ENCODE data around the gene MGMT.

Gene MGMT

DNA sequence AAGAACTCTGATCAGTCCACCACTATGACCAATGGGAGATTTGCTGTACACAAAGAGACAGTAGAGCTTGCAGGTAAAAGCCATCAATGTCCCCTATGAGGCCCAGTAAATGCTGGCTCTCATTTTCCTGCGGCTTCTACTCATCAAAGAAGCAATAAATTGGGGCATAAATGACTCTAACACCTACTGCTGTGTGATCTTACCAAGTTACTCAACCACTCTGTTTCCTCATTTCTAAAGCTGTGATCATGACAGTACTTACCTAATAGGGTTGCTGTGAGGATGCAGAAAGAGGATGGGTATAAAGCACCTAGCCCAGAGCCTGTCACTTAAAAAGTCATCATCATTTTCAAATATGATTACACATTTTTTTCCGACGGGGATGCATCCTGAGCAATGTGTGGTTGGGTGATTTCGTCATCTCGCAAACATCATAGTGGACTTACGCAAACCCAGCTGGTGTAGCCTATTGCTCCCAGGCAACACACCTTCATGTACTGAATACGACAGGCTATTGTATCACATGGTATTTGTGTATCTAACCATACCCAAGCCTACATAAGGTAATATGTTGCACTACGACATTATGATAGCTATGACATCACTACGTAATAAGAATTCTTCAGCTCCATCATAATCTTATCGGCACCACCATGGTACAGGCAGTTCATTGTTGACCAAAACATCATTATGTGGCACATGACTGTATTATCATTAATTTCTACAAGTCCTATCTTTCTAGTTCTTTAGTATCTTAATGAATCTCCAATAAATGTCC lies 7.1 kb upstream of the MGMT start:
- DNase-seq = no peak

DNA sequence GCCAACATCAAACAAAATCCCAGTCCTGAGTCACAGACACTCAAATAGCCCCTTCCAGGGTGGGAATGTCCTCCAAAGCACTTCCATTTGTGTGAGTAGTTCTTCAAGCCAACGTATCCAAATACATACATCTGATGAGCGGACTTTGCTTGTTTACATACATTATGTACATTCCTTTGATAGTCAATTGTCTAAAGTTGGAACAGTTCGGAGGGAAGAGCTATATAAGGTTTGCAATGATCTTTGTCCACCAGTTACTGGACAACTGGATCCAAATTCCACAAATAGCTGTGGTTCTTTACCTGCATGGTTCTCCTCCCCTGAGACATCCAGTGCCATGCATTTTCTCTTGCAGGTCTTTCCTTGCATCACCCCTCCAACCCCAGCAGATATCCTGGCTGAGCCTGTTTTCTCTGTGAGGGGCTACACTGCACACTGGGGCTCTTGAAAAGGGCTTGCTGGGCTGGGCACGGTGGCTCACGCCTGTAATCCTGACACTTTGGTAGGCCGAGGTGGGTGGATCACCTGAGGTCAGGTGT lies 4.7 kb upstream of the MGMT start:
- DNase-seq = no peak

DNA sequence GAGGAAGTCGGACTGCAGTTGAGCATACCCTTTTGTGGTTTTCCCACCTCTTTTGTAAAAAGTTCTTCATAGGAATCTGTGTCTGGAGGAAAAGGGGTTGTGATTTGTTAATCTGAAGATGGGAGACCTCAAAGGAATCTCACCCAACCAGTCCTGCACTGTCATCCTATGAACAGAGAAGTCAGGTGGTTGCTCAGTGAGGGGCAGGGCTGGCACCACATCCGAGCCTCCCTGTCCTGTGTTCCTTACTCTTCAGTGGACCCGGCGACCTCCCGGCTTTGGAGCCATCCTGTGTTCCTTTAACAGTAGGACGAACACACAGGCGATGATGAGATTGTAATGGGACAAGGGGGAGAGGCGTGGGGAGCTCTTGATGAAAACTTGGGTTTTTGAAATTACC lies 2.8 kb upstream of the MGMT start:
- DNase-seq = no peak

DNA sequence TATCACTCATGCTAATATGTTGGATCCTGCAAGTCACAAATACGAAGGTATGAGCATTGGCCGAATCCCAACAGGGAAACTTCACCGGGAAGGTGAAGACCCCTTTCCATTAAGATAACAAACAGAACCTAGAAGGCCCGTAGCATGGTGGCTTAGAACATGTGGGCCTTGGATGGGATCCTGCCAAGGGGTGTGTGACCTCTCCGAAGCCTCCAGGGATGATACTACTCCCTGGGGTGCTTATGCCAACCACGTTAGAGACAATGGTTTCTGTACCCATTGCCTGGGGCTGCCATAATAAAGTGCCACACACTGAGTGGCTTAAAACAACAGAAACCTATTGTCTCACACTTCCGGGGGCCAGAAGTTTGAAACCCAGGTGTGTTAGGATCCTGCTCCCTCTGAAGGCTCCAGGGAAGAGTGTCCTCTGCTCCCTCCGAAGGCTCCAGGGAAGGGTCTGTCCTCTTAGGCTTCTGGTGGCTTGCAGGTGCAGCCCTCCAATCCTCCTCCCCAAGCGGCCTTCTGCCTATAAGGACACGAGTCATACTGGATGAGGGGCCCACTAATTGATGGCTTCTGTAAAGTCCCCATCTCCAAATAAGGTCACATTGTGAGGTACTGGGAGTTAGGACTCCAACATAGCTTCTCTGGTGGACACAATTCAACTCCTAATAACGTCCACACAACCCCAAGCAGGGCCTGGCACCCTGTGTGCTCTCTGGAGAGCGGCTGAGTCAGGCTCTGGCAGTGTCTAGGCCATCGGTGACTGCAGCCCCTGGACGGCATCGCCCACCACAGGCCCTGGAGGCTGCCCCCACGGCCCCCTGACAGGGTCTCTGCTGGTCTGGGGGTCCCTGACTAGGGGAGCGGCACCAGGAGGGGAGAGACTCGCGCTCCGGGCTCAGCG lies 992 bp upstream of the MGMT start:
- no peak for DNase-seq

DNA sequence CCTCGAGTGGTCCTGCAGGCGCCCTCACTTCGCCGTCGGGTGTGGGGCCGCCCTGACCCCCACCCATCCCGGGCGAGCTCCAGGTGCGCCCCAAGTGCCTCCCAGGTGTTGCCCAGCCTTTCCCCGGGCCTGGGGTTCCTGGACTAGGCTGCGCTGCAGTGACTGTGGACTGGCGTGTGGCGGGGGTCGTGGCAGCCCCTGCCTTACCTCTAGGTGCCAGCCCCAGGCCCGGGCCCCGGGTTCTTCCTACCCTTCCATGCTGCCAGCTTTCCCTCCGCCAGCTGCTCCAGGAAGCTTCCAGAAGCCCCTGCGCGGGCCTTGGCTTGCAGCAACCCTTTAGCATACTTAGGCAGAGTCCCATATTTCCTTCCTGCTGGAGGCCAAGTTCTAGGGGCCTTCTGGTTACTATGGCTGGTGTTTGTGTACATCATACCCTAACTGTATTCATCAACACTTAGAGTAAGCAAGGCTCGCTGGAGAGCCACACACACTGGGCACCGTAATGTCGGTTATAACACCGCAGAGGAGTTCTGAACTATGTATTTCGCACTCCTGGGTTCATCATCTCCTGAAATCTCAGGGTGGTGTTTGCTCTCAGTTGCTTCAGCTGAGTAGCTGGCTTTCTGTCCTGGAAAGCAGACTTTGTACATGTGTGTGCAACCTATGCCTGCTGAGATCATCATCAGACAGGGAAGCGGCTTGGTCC lies 471 bp downstream of the MGMT start:
- no peak for DNase-seq

DNA sequence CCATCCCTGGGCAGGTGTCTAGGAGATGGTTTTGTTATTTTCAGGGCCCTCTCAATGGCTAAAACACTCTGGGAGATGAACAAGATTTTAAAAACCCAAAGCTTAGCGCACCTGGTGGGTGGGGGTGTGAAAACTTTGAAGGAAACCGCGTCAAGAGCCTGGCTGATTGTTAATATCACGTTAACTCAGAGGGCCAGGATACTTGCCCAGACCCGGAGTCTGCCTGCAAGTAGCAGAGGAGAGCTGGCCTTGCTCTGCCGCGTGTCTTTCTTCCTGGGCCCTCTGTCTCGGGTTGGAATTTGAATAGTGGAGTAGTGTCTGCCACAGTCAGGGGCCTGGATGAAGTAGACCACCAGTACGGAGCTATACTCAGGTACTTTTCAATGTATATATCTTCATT lies 1.1 kb downstream of the MGMT start:
- DNase-seq = no peak

DNA sequence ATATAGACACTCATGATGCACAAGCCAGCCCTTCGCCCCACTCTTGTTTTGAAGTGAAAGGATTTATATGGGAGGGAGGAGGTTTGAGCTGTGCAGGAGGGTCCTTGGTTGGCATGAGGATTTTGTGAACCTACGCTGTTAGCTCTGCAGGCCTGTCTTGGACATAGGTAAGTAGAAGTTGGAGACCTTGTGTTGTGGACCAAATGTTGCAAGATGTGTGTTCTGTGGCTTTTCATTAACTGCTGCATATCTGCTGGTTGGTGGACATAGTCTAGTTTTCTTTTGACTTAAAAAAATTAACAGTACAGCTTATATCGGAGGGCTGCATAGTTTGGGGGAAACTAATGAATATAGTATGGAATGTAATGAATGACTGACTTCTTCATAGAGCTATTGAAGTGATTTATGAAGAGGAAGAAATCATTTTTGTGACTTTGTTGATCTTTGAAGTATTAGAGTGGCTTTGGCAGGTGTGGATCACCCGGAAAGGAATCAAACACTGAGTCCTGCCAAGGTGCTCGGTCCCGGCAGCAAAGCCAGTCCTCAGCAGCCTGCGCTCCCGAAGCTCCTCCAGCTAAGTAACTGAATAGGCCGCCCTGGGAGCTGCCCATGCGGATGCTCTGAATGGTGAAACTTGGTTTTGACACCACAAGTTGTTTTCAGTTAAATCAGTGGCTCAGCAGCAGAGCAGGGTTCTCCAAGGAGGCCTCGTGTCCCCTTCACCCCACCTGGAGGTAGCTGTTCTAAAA lies 3.2 kb downstream of the MGMT start:
- no peak for DNase-seq

DNA sequence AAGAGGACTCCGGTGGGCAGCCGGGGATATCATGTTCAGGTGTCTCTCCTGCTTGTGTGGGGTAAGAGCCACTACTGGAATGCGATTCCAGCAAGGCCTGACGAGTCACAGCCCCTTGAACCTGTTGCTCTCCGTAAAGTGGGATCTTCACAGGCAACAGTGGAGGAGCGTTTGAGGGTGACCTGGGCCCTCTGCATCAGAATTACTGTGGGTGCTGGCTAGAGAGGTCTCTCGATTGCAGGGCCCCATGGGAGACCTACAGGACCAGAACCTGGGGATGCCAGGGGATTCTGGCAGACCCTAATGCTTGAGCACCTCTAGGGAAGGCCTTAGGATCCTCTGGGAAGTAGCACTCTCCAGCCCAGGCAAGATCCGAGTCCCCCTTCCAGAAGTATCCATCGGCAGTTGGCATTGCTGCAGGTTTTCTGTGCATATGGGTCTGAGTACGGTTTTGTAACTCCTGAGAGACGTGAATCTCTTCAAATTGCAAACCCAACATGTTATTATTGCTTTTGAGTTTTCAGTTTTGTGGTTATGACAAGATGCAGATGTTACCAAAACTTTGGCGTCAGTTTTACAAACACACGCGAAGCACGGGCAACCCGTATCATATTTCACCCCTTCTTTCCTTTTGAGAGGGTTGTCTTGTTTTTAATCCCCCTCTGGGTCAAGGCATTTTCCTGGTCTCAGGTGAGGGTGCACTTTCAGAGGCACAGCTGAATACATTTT lies 4.6 kb downstream of the MGMT start:
- no peak for DNase-seq

DNA sequence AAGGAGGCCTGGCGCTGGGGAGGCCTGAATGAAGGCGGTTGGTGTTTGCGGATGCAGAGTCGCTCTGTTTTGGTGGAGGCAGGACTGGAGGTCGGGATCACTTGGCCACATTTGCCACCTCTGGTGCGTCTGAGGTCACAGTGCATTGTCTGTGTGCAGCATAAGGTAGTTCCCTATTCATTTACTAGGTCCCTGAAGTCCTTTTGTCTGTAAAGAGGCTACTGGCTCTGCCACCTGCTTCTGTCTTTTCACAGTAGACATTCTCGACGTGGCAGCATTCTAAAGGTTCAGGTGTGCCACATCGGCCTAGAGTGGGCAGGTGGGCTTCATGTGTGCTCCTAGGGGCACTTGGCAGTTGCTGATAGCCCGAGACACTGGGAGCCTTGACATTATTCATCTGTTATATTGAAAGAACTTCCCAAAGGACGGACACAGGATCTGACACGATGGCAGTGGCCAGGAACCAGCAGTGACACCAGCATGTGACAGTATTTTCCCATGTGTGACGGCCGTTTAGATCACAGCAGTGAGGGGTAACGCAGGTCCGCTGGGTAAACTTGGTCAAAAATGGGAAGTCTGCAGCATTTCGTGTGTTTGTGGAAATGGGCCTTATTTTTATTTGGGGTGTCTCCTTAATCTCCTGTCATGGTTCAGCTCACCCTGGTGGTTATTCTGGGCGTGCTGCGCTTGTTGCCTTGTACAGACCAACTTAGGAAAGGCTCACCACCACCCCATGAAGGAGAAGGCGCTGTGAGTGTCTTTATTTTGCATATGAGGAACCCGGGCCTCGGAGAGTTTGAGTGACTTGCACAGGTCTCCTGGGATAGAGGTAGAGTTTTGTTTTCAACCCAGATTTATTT lies 5.9 kb downstream of the MGMT start:
- no peak for DNase-seq

DNA sequence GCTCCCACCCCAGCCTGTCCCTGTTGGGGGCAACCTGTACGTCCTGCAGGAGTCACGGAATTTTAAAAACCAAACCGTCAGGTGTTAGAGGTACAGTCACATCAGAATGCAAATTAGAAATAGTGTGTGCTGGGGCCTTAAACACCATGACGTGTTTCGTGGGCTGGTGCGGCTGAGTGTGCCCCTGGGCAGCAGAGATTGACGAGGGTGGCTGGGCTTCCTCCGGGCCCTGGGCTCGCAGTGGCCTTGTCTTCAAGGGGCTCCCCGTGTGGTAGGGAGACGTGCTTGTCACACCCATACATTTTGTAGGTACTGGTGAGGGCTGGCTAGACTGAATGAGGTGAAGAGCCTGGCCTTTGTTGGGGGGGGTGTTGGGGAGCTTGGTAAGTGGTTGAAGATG lies 7.6 kb downstream of the MGMT start:
- no peak for DNase-seq

DNA sequence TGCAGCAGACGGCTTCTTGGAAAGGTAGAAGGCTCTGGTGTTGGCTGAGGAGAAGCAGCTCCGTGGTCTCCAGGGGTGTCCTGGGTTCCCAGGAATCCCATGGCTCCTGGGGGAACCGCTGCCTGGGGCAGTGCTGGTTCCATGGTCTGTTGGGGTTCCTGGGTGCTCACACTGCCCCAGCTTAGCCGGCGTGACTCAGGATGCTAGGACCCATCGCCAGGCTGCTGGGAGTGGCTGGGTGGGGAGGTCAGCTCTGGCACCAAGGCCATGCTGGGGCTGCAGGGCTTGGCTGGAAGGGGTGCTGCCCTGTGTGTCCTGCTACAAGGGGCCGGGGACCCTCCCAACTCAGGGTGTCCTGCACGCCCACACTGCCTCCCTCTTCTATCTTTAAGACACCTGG lies 9.4 kb downstream of the MGMT start:
- no peak for DNase-seq

DNA sequence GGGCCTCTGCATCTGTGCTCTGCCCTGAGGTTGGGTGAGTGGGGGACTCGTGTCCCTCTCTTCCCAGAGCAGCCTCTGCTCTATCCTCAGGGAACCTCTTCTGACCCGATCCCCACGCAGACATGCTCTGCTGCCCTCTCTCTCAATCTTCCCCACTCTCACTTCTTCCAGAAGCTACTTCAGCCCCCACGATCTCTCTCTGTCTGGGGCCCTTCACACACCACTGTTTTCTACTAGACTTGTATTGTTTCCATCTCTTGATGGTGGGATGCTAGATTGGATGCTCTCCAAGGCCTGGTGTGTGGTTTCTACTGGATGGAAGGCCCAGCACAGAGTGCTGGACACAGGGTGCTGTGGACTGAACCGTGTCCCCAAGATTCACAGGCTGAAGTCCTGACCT lies 10.0 kb downstream of the MGMT start:
- no peak for DNase-seq

DNA sequence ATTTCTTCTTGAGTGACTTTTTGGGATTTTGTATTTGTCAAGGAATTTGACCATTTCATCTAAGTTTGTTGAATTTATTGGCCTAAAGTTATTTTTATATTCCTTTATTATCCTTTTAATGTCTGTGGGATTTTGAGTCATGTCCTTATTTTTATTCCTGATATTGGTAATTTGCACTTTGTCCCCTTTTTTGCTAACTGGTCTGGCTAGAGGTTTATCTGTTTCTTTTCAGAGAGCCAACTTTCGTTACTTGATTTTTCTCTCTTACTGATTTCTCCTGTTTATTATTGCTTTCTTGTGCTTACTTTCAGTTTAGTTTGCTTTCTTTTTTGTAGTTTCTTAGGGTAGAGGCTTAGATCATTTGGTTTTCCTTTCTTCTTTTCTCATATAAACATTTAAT lies 14.6 kb downstream of the MGMT start:
- no peak for DNase-seq

DNA sequence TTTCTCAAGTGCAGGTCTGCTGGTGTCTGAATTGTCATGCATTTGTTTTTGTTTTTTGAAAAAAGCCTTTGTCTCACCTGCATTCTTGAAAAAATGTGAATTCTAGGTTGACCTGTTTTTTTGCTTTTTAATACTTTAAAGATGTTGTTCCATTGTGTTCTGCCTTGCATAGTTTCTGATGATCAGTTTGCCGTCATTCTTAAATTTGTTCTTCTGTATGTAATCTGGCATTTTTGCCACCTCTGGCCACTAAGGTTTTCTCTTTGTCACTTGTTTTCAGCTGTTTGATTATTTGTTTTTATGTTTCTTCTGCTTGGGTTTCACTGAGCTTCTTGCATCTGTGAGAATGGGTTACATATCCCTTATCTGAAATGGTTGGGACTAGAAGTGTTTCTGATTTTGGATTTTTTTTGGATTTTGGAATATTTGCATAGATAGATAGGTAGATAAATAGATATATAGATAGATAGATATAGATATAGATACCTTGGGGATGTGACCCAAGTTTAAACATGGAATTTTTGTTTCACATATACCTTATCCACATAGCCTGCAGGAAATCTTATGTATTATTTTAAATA lies 16.5 kb downstream of the MGMT start:
- DNase-seq = no peak

DNA sequence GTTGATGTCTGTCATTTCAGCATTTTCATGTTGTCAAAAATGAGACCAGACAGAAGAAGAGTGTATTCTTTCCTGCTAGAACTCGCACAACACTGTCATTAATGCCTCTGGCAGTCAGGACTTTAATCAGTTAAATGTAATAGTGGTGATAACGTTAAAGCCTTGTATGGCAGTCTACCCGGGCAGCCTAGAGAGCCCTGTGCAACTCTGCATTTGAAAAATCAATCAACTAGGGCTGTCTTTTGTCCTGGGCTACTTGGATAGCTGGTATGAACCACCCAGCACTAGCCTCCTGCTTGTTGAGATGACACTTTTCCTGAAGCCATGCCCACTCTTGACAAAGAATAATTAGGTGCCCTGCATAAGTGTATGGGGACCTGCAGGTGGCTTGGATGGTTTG lies 19.8 kb downstream of the MGMT start:
- no peak for DNase-seq

DNA sequence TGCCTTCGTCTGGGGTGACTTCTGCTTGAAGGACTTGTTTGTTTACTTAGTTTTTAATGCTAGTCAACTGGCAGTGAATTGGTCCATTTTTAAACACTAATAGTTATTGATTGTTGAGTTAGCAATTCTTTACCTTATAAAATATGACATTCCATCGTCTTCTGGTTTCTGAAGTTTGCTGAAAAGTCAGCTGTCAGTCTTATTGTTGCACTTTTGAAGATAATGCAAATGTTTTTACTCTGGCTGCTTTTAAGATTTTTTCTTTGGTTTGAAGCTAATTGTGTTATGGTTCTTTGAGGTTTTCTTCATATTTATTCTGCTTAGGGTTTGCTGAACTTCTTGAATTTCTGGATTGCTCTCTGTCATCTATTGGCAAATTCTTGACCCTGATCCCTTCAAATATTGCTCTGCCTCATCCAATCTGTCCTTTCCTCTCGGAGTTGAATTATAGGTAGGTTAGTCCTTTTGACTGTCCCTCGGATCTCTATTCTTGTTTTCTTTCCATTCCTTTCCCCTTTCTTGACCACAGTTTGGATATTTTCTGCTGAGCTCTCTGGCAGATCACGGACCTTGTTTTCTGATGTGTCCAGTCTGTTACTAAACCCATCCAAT lies 24.2 kb downstream of the MGMT start:
- no peak for DNase-seq

DNA sequence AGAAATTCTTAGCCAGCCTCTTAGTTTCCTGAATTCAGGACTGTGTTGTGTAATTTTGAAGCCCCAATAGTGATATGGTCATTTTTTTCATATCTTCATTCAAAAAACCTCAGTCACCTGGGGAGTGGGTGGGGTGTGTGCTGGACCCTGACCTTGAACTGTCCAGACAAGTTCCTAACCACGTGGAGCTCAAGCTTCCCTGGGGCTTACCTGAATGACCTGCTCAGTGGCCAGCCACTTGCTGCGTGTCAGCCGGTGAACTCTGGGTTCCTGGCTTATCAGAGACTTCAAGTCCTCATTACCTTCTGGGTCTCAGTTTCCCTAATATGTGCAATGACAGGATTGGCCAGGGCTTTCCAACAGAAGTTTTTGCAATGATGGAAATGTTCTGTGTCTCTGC lies 27.1 kb downstream of the MGMT start:
- DNase-seq = no peak

DNA sequence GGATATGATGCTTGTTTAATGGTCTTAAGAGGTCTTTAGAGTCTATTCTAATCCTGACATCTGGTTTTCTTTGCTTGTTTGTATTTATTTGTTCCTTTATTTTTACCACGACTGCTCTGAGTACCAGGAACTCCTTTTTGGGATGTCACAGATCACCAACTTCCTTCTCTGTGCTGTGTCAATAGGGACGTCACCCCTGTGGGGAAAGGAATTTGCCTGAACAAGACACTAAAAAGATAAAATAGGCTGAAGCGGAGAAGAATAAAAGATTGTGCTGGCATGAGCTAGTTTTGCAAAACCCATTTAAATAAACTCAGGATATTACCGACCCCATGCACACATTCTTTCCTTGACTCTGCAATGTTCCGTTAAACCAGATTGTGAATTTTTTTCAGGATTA lies 27.7 kb downstream of the MGMT start:
- no peak for DNase-seq

DNA sequence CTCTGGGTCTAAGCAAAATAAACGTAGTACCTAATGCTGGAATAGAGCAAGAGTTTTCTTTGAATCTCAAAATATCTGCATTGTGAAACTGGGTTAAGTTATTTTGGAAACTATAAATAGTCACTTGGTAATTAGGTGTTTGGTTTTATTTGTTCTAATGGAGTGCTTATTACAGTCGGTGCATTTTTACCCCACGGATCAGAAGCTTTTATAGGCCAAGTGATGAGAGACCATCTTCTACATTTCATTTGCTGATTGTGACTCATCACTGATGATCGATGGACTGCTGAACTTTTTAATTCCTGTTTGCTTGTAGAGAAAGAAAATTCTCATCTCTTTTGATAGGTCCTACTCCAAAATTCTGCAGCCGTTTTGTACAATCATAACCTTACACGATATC lies 28.2 kb downstream of the MGMT start:
- no peak for DNase-seq

DNA sequence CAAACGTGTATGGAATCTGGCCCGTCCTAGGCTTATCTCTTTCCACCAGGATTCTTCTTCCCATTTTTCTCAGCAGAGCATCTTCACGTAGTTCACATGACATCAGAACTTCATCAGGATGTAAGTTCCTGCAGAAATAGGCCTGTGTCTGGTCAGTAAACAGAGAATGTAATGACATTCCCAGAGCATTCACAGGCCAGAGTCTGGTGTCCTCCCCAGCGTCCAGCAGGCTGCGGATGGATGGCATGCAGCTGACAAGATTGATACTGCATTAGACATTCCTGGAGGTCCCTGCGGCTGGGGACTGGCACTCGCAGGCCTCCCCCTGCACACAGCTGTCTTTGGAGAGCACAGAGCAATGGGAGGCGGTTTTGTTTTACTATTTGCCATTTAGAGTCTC lies 28.7 kb downstream of the MGMT start:
- DNase-seq = no peak

All from NCI-H2081 (cell line).